ENCODE measurements around the gene DDX23.

Gene DDX23

DNA sequence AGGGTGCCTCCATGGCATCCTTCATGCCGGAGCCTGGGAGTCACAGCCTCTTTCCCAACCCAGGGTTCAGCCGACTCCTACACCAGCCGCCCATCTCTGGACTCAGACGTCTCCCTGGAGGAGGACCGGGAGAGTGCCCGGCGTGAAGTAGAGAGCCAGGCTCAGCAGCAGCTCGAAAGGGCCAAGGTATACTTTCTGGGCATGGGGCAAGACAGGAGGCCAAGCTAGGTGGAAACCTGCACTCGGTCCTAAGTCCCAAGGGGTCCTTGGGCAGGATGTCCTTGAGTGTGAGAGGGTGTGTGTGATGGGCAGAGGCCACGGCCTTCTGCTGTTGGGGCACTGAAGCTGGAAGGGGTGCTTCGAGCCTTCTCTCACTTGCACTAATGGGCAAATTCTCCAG lies 28.7 kb downstream of the DDX23 start:
- no peak for DNase-seq (ENCODE audit: low spot score)

DNA sequence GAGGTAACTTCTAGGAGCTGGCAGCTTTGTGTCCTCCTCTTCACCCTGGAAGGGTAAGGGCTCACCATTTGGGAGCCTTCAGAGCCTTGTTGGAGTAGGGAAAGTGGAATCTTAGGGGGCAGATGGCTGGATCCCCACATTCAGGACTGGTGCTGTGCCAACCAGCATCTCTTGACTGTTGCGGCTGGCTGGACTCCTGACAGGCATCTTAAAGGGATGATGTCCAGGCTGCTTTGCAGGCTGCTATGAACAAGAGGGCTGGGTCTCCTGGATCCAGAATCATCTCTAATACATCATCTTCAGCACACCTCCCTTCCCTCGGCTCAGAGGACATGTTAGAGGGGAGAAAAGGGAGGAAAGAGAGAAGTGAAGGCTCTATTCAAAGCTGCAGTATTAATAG lies 29.3 kb downstream of the DDX23 start:
- no peak for DNase-seq (ENCODE audit: low spot score)

DNA sequence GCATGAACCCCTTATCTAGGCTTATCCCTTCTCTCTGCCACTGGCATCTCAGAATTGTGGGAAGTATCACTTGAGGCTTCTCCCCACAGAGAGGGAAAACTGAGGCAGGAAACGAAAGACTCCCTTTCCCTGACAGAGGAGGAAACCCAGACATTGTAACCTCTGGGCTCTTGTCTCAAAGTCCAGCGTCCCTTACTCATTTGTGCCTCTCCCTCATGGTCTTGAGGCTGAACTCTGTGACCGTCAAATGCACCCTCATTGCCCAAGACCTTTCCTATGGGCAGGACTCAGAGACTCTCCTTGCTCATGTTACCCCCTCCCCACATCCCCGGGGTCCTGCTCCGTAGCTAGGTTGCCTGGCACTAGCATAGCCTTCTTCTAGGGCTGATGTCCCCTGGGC lies 29.8 kb downstream of the DDX23 start:
- no peak for DNase-seq (ENCODE audit: low spot score)

DNA sequence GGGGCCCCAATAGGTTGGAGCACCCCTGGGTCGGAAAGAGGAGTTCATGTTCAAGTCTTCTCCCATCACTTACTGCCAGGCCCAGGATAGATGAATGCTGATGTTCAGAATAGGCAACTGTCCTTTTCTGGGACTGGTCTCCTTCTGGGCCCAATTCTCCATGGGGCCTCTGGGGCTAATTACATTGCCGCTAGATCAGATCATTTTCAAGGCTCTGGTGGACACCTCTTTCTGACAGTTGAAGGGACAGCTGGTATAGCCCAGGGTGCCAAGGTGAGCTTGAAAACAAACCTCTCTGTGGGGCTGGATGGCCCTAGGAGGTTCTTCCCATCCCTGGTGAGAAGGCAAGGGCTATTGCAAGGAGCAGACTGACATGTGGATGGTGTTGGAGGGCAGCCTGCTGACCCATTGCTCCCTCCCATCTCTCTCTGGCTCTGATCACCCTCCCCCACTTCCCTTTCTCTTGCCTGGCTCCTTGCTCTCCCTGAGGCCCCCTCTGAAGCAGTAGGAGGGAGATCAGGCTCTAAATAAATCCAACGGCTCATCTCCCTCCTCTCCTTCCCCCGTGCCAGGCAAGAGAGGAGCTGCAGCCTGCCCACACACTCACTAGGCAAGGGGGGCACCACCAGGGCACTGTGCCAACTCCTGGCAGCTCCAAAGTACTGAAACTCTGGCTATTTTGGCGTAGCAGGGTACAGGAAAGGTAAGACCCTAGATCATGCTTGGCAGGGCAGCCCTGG lies 31.8 kb downstream of the DDX23 start:
- DNase-seq (ENCODE audit: low spot score), result no peak

DNA sequence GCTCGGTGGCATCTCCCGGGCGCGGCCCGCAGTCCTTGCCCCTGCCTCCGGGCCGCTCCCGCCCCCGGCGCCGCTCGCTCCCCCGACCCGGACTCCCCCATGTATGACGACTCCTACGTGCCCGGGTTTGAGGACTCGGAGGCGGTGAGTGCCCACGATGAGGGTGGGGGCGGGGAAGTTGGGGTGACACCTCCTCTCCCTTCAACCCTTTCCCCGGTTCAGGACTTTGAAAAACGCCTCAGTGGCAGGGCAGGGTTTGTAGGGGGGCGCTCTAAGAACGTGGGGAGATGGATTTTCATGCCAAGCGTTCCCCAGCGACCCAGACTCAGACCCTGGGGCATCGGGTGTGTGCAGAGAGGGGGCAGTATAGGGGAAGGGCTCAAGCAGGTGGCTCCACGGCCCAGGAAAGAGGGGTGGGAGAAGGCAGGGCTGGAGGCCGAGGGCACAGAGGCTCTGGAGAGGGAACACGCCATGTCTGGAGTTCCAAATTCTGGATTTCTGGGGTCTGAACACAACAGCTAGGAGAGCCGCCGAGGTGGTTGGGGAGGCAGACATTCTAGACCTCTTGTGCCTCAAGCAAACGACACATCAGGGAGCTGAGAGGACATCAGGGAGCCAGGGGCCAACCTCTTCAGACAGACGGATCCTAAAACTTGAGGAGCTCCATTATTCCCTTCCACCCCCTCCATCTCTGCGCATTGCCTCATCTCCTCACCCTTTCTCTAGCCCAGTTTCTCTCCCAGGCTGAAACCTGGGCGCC lies 33.0 kb downstream of the DDX23 start:
- DNase-seq (ENCODE audit: low spot score), result no peak

DNA sequence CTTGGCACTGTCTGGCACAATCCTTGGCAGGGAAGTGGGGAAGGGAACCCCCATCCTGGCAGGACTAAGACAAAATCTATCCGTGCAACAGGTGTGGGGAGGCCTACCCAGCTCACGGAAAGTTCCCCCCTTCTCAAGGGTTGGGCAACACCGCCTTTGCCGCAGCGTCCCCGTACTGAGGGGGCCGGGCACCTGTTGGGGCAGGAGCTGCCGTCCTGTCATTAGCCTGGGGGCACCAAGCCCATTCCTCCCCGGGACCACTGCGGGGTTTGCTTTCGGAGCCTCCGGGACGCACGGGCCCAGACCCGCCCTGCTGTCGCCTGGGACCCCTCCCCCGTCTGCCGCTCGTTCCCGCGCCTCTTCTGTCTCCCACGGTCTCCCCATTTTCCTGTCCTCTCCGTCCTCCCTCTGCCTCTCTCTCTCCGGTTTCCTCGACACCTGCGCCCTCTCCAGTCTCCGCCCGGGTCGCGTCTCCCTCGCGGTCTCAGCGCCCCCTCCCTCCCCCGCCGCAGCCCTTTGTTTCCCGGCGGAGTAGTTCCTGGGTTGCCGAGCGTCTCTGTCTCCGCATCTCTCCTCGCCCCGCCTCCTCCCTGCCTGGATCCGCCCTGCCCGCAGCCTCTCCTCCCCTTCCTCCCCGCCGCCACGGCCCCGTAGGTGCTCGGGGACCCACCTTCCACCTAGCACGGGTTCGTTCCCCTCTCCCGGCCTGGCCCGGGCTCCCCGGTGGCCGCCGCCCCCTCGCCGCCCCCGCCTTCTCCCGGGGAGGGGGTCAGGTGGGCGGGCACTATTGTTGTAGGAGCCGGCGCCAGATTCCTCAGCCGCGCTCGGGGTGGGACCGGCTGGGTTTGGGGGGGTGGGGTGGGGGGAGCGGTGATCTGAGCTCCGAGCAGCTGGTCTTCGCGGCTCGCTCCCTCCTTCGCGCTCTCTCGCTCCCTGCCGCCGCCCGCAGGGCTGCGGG lies 33.8 kb downstream of the DDX23 start, which contains the start of gene CACNB3:
CACNB3 (plus strand) TSS at position 624 of the 958 bp plus-strand sequence. CDS start 434 bp downstream, outside the sequence.
- peak; percentile 28 for DNase-seq (ENCODE audit: low spot score)

DNA sequence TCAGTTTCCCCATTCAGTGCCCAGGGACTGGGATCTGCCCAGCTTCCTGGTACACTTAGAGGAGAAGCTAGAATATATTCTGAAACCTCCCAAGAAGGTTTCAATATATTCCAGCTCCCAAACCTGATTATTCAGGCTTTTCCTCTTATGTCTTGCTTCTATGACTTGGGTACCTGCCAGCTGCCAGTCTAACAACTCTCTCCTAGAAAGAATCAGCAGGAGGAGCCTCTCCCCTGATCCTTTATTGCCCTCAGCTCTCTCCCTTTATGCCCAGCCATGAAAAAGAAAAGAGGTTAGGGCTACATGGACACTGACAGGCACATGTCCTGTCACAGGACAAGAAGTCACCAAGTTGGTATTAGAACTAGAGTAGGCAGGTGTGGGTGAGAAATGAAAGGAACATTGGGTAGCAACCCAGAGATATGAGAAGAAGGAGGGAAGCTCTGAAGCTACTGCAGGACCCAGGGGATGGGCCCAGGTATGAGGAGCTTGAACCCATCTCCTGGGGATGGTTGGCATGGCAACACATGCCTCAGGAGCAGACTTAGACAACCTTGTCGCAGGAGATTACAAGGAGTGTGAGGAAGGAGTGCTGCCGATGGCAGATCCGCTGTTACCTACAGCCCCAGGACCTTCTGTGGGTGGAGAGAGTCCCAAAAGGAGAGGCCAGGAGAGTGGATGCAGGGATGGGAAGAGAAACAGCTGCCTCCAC lies 35.7 kb downstream of the DDX23 start:
- no peak for DNase-seq (ENCODE audit: low spot score)

DNA sequence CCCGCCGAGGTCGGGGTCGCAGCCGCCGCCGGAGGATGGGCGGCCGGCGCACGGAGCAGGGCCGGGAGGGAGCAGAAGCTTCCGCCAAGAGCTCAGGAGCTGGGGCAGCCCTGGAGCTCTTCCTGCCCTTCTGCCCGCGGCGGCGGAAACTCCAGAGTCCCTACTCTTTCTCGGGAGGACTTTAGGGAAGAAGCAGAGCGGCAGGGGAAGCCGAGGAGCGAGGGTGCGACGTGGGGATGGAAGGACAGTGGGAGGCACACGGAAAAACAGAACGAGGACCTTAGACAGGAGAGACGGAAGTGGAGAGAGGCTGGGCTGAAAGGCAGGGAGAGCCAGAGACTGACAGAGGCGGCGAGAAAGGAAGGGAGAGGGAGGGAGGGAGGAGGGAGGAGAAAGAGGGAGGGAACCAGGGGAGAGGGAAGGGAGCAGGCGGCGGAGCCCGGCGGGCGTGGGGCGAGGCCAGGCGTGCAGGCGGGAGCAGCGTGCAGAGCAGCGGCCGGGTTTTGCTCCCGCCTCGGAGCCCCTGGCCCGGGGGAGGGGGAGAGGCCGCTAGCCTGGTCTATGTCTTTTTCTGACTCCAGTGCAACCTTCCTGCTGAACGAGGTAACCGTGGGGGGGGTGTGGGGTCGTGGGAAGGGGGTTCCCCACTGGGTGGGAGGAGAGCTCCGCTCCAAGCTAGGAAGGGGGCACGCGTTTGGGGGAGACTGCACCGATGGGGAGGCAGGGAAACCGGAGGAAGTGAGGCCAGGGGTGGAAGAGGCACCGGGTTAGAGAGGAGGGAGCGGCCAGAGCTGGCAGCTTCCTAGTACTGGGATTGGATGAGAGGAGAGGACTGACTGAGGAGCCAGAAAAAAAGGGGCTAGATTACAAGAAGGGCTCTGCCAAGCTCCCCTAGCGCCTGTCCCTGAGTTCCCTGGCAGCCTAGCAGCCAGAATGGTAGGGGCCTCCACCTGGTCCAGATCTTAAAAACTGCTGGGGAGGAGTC lies 36.5 kb downstream of the DDX23 start:
- DNase-seq (ENCODE audit: low spot score), result peak; percentile 27

DNA sequence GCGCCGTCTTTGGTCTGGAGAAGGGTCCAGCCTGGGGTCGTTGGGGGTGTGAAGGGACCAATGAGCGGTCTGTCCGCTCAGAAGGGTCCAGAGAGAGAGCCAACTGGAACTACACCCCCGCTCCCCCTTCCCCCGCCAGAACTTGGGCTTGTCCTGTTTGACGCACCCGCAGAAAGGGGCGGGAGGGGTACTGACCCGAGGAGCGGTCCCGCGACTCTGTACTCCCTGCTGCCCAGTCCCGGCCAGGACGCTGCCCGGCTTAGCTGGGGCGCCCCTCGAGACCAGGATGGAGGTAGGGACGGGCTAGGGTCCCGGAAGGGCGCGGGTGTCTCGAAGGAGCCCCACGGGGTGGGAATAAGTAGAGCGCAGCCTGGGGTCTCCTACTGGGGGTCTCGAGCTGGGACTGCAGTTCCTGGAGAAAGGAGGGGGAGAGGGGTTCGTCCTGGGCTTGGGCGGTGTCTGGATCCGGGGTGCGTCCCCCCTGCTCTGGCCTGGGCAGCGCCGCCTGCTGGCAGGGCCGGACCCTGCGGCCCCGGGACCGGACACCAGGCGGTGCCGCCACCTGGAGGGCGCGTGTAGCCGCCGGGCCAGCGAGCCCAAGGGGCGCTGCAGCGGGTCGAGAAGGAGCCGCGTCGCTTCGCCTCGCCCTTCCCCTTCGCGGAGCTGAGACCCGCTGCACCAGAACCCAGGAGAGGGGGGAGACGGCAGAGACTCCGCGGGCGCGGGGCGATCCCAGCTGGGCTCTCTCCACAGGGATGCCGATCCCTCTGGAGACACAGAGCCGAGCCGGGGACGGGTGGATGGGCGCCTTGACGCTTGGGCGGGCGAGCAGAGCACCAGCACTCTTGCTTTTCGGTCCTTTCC lies 37.5 kb downstream of the DDX23 start:
- peak; percentile 64 for DNase-seq (ENCODE audit: low spot score)

DNA sequence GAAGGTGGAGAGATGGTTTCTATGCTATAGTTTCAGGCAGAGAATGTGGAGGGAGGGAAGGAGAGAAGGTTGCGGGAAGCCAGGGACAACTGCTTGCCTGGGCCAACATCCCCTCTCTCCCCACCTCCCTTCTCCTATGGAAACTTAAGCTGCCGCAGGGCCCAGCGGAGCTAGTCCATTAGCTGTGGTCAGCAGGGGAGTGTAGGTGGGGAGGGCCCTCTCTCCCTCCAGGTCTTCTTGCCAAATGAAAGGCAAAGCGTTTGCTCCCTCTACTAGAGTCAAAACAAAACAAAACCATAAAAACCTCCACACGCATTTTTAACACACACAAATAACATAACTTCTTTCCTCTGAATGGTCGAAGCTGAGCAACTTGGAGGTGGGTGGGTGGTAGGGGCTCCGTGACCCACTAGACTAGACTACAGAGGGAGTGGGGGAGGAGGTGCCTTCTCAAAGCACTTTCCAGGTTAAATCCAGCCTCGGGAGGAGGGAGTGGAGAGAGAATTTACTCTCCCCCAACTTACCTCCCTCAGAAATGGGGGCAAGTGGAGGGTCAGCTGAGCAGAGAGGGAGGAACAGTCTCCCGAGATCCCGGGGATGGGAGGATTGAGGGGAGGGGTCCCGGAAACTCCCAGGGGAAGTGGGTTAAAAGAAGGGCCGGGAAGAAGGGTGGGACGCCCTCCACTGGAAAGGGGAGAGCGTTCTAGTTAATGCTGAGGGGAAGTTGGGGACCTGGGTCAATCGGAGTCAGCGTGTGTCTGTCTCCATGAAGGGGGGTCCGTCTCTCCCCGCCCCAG lies 38.3 kb downstream of the DDX23 start:
- no peak for DNase-seq (ENCODE audit: low spot score)

DNA sequence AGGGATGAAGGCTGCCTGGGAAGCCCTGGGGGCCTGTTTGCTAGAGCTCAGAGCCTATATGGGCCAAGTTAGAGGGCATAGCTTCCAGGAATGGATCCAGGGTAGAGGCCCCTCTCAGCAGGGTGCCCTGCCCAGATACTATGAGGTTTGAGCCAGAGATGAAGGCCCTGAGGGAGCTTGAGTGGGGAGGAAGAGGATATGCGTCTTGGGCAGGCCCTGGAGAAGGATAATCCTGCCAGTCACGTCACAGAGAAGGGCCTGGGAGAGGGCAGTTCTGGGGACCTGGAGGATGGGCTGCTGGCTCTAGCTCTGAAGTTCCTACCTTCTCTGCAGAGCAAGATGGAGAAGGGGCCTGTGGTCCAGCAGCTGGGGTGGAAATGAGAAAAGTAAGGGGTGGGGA lies 39.6 kb downstream of the DDX23 start:
- DNase-seq (ENCODE audit: low spot score), result no peak

DNA sequence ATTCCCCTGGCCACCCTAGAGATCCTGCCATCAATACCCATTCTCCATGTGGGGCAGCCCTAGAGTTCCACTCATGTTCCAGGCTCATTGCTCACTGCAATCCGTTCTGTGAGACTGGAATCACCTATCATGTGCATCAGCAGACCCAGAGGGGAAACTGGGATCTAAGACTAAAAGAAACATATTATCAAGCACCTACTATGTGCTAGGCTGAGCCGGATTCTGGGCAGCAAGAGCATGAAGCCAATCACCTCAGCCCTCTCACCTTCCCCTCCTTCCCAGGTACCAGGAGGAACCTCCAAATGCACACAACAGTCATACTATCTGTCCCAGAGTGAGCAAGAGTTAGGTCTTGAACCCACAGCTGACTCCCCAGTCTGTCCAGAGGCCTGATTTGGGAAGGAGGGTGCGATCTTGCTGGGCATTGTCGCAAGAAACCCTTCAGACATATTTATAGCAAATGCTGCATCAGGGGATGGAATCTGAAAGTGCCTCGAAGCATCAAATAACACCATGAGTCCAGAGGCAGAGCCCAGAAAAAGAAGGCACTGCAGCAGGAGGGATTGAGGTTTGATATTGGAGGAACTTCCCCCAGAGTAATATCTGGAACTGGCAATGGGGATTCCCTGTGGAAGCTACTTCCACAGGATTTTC lies 40.4 kb downstream of the DDX23 start:
- DNase-seq (ENCODE audit: low spot score), result no peak

DNA sequence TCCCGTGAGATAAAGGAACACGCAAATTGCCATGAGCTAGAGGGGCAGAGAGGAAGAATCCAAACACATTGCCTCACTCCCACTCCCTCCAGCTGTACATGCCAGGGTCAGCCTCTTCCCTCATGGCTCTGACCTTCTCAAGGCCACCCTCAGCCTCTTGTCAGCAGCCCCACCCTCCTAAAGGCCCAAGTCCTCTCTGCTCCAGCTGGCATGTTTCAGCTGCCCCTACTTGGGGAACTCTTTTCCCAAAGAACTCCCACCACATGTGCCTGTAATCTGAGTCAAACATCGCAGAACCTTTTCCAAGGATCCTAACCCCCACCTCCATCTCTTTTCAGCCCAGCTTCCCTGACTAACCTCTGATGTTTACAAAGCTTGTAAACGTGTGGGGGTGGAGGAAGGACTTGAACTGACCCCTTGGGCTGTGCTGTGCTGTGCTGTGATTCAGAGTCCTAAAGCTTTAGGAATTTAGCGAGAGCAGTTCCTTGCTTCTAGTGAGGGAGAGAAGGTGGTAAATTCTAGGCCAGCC lies 41.0 kb downstream of the DDX23 start:
- DNase-seq (ENCODE audit: low spot score), result no peak

DNA sequence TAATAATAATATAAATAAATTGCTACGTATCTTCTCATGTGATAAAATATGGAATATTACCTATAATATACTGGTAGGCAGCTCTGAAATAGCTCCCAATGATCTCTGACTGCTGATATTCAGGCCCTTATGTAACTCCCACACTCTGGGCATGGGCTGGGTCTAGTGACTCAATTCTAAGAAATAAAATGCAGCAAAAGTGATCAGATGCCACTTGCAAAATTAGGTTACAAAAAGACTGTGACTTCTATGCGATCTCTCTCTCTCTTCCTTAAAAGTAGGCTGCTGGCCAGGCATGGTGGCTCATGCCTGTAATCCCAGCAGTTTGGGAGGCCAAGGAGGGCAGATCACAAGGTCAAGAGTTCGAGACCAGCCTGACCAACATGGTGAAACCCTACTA lies 44.0 kb downstream of the DDX23 start:
- DNase-seq (ENCODE audit: low spot score), result no peak

DNA sequence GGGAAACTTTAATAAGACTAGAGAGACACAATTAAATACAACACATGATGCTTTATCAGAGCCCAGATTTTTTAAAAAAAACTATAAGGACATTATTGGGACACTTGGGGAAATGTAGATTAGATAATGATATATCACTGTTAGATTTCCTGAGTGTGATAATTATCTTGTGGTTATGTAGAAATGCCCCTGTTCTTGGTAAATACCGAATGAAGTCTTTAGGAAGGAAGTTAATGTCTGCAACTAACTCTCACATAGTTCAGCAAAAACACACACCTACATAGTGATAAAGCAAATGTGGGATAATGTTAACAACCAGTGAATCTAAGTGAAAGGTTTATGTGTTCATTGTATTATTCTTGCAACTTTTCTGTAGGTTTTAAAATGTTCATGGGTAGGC lies 48.3 kb downstream of the DDX23 start:
- DNase-seq (ENCODE audit: low spot score), result no peak

DNA sequence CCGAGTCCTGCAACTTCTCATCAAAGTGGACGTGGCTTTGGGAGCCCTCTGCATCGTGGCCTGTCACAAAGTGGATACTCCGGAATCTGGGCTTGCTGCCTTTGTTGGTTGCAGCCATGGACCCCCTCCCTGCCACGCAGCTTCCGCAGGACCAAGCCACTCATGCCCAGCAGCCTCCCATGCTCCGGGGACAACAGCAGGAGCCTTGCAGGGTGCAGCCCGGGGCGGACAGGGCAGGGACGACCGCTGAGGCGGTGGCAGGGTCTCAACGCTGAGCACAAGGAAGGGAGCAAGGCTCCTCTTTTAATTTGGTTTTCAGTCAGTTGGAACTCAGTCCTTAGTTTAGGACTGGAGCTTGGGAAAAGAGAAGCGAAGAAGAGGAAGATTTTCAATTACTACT lies 51.0 kb downstream of the DDX23 start:
- DNase-seq (ENCODE audit: low spot score), result no peak

DNA sequence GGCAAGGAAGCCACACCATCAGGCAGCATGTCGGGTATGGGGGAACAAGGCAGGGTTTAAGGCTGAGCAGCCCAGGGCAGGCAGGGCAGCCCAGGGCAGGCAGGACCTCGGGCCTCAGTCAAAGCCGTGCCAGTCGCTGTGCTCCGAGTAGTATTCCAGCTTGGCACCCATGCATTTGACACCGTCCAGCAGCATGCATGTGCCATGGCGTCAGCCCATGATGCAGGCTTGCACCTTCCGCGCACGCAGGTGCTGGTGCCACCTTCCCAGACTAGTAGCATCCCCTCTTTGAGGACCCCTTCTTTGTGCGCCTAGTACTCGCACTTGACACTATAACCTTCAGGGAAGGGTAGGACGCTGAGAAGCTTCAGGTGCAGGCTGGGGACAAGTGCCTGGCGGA lies 51.5 kb downstream of the DDX23 start:
- no peak for DNase-seq (ENCODE audit: low spot score)

DNA sequence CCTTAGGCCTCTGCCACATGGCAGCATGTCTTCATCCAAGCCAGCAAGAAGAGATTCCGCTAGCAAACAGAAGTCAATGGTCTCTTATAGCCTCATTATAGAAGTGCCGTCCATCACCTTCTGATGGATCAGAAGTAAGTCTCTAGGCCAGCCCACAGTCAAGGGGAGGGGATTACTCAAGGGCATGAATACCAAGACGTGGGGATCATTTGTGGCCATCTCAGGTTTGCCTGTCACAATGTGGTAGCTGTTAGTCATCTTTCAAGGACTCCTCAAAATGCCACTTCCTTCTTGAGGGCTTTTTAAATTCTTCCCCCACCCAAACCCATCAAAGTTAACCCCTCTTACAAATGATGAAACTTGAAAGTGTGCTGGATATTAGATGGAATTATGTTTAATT lies 55.0 kb downstream of the DDX23 start:
- no peak for DNase-seq (ENCODE audit: low spot score)
